ENCODE results near the gene GPAM. TPM values are rescaled to one million over a fixed set of nuclear protein-coding genes. Genes with fewer than 3 reads are reported as not detected.

Gene GPAM
- total RNA-seq, 1 experiment from 2014 or later = 12.2 TPM

DNA sequence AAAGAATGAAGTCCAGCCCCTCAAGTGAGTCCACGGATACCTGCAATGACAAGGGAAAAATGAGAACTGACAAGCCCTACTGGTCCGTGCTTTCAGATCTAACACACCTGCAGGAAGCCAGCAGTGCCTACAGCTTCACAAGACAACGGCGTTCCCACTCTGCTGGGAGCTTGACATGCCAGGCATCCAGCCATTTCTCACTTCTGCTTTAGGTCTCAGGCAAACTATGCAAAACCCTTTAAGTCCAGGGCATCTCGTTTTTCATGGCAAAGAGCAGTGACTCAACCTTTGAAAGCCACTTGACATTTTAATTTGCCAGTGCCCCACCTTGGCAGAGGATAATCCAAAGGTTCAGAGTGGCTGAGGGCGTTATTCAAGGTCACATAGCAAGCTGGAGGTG, 49.1 kb upstream of the GPAM start (continued):
- TF ChIP-seq, protein P1, sequence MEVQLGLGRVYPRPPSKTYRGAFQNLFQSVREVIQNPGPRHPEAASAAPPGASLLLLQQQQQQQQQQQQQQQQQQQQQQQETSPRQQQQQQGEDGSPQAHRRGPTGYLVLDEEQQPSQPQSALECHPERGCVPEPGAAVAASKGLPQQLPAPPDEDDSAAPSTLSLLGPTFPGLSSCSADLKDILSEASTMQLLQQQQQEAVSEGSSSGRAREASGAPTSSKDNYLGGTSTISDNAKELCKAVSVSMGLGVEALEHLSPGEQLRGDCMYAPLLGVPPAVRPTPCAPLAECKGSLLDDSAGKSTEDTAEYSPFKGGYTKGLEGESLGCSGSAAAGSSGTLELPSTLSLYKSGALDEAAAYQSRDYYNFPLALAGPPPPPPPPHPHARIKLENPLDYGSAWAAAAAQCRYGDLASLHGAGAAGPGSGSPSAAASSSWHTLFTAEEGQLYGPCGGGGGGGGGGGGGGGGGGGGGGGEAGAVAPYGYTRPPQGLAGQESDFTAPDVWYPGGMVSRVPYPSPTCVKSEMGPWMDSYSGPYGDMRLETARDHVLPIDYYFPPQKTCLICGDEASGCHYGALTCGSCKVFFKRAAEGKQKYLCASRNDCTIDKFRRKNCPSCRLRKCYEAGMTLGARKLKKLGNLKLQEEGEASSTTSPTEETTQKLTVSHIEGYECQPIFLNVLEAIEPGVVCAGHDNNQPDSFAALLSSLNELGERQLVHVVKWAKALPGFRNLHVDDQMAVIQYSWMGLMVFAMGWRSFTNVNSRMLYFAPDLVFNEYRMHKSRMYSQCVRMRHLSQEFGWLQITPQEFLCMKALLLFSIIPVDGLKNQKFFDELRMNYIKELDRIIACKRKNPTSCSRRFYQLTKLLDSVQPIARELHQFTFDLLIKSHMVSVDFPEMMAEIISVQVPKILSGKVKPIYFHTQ (CRISPR knock-in tag; IDR thresholded peaks at IDR 0.05) = no peak
- TF ChIP-seq, protein P2, sequence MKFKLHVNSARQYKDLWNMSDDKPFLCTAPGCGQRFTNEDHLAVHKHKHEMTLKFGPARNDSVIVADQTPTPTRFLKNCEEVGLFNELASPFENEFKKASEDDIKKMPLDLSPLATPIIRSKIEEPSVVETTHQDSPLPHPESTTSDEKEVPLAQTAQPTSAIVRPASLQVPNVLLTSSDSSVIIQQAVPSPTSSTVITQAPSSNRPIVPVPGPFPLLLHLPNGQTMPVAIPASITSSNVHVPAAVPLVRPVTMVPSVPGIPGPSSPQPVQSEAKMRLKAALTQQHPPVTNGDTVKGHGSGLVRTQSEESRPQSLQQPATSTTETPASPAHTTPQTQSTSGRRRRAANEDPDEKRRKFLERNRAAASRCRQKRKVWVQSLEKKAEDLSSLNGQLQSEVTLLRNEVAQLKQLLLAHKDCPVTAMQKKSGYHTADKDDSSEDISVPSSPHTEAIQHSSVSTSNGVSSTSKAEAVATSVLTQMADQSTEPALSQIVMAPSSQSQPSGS (CRISPR knock-in tag; IDR thresholded peaks at IDR 0.05; ENCODE audit: borderline replicate concordance, low read depth) = no peak
- TF ChIP-seq, protein P3, sequence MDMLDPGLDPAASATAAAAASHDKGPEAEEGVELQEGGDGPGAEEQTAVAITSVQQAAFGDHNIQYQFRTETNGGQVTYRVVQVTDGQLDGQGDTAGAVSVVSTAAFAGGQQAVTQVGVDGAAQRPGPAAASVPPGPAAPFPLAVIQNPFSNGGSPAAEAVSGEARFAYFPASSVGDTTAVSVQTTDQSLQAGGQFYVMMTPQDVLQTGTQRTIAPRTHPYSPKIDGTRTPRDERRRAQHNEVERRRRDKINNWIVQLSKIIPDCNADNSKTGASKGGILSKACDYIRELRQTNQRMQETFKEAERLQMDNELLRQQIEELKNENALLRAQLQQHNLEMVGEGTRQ (CRISPR knock-in tag; IDR thresholded peaks at IDR 0.05) = no peak
- TF ChIP-seq, protein P4, sequence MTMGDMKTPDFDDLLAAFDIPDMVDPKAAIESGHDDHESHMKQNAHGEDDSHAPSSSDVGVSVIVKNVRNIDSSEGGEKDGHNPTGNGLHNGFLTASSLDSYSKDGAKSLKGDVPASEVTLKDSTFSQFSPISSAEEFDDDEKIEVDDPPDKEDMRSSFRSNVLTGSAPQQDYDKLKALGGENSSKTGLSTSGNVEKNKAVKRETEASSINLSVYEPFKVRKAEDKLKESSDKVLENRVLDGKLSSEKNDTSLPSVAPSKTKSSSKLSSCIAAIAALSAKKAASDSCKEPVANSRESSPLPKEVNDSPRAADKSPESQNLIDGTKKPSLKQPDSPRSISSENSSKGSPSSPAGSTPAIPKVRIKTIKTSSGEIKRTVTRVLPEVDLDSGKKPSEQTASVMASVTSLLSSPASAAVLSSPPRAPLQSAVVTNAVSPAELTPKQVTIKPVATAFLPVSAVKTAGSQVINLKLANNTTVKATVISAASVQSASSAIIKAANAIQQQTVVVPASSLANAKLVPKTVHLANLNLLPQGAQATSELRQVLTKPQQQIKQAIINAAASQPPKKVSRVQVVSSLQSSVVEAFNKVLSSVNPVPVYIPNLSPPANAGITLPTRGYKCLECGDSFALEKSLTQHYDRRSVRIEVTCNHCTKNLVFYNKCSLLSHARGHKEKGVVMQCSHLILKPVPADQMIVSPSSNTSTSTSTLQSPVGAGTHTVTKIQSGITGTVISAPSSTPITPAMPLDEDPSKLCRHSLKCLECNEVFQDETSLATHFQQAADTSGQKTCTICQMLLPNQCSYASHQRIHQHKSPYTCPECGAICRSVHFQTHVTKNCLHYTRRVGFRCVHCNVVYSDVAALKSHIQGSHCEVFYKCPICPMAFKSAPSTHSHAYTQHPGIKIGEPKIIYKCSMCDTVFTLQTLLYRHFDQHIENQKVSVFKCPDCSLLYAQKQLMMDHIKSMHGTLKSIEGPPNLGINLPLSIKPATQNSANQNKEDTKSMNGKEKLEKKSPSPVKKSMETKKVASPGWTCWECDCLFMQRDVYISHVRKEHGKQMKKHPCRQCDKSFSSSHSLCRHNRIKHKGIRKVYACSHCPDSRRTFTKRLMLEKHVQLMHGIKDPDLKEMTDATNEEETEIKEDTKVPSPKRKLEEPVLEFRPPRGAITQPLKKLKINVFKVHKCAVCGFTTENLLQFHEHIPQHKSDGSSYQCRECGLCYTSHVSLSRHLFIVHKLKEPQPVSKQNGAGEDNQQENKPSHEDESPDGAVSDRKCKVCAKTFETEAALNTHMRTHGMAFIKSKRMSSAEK (CRISPR knock-in tag; IDR thresholded peaks at IDR 0.05; ENCODE audit: borderline replicate concordance) = no peak
- TF ChIP-seq ZNF232 (CRISPR knock-in tag; IDR thresholded peaks at IDR 0.05) = no peak
- TF ChIP-seq, protein P5, sequence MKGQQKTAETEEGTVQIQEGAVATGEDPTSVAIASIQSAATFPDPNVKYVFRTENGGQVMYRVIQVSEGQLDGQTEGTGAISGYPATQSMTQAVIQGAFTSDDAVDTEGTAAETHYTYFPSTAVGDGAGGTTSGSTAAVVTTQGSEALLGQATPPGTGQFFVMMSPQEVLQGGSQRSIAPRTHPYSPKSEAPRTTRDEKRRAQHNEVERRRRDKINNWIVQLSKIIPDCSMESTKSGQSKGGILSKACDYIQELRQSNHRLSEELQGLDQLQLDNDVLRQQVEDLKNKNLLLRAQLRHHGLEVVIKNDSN (CRISPR knock-in tag; IDR thresholded peaks at IDR 0.05) = no peak

DNA sequence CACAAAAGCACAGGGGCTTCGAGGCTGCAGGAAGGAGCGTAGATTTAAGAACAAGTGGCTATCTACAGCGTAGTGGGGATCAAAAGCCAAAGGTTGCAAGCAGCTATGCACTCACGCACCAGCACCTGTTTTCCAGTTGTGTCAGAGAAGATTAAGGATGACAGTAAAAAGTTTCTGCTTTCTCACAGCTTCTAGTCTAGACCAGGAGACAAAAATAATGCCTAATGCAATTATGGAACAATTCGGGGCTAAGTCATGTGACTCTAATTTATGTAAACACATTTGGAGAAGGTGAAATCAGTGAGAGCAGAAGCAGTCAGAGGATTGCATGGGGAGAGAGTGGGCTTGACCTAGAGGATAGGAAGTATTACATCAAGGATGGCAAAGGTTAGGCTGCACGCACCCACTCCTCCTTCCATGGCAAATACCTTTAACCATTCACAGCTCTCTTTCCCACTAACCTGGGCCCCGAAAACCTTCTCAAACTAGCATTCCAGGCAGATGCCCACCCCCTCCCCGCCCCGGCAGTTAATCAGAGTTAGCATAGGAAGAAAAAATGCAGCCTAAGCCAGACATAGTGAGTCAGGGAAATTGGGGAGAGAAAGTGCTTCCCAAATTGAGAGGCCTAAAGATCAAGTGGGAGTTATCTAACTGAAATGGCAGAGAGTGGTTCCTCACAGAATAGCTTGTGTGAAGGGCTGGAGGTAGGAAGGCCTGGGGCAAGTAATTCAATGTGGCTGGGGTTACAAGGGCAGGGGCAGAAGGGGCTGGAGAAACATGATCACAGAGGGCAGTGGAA, 48.2 kb upstream of the GPAM start:
- Mint-ChIP-seq H3K27ac (peak overlapping the region; percentile 7; the same call in 1 of the 2 replicates), H3K4me3 (no peak overlapping the region)
- TF ChIP-seq ETV6 (CRISPR knock-in tag; IDR thresholded peaks at IDR 0.05) (no peak), CREM (CRISPR knock-in tag; IDR thresholded peaks at IDR 0.05) (no peak), MYBL2 (CRISPR knock-in tag; IDR thresholded peaks at IDR 0.05) (no peak), TCF7 (CRISPR knock-in tag; IDR thresholded peaks at IDR 0.05; ENCODE audit: low read depth) (no peak), ZNF416 (CRISPR knock-in tag; IDR thresholded peaks at IDR 0.05) (no peak), PRRX2 (CRISPR knock-in tag; IDR thresholded peaks at IDR 0.05) (no peak), JAZF1 (CRISPR knock-in tag; IDR thresholded peaks at IDR 0.05) (no peak), TEAD1 (CRISPR knock-in tag; IDR thresholded peaks at IDR 0.05) (no peak)
- TF ChIP-seq, protein P6, sequence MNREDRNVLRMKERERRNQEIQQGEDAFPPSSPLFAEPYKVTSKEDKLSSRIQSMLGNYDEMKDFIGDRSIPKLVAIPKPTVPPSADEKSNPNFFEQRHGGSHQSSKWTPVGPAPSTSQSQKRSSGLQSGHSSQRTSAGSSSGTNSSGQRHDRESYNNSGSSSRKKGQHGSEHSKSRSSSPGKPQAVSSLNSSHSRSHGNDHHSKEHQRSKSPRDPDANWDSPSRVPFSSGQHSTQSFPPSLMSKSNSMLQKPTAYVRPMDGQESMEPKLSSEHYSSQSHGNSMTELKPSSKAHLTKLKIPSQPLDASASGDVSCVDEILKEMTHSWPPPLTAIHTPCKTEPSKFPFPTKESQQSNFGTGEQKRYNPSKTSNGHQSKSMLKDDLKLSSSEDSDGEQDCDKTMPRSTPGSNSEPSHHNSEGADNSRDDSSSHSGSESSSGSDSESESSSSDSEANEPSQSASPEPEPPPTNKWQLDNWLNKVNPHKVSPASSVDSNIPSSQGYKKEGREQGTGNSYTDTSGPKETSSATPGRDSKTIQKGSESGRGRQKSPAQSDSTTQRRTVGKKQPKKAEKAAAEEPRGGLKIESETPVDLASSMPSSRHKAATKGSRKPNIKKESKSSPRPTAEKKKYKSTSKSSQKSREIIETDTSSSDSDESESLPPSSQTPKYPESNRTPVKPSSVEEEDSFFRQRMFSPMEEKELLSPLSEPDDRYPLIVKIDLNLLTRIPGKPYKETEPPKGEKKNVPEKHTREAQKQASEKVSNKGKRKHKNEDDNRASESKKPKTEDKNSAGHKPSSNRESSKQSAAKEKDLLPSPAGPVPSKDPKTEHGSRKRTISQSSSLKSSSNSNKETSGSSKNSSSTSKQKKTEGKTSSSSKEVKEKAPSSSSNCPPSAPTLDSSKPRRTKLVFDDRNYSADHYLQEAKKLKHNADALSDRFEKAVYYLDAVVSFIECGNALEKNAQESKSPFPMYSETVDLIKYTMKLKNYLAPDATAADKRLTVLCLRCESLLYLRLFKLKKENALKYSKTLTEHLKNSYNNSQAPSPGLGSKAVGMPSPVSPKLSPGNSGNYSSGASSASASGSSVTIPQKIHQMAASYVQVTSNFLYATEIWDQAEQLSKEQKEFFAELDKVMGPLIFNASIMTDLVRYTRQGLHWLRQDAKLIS (CRISPR knock-in tag; IDR thresholded peaks at IDR 0.05; ENCODE audit: borderline replicate concordance) = no peak
- TF ChIP-seq, protein P7, sequence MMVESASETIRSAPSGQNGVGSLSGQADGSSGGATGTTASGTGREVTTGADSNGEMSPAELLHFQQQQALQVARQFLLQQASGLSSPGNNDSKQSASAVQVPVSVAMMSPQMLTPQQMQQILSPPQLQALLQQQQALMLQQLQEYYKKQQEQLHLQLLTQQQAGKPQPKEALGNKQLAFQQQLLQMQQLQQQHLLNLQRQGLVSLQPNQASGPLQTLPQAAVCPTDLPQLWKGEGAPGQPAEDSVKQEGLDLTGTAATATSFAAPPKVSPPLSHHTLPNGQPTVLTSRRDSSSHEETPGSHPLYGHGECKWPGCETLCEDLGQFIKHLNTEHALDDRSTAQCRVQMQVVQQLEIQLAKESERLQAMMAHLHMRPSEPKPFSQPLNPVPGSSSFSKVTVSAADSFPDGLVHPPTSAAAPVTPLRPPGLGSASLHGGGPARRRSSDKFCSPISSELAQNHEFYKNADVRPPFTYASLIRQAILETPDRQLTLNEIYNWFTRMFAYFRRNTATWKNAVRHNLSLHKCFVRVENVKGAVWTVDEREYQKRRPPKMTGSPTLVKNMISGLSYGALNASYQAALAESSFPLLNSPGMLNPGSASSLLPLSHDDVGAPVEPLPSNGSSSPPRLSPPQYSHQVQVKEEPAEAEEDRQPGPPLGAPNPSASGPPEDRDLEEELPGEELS (CRISPR knock-in tag; IDR thresholded peaks at IDR 0.05) = no peak
- TF ChIP-seq, protein P8, sequence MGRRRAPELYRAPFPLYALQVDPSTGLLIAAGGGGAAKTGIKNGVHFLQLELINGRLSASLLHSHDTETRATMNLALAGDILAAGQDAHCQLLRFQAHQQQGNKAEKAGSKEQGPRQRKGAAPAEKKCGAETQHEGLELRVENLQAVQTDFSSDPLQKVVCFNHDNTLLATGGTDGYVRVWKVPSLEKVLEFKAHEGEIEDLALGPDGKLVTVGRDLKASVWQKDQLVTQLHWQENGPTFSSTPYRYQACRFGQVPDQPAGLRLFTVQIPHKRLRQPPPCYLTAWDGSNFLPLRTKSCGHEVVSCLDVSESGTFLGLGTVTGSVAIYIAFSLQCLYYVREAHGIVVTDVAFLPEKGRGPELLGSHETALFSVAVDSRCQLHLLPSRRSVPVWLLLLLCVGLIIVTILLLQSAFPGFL (CRISPR knock-in tag; IDR thresholded peaks at IDR 0.05; ENCODE audit: borderline replicate concordance) = no peak

More for the DNA sequence above, 48.2 kb upstream of the GPAM start:
- no peaks in the 10 kb centered on the region; the same call in 1 of the 2 replicates for H3K27me3 Mint-ChIP-seq (ENCODE audit: low read depth)
- H3K9me3 Mint-ChIP-seq = peaks cover 9% of the 10 kb centered on the region
- peaks cover 33% of the 10 kb centered on the region for H3K4me1 Mint-ChIP-seq
- ChIA-PET CTCF (interaction anchor here (1.2 kb wide), 1 partner anchor 76 kb away, joined by 3 read pairs; no protein-coding TSS in a partner anchor), POLR2A (no interaction called here)
- DNase-seq (ENCODE audit: low spot score) (no peak), ATAC-seq (no peak)
- H3K36me3 Mint-ChIP-seq = no peaks in the 10 kb centered on the region

Data from WTC11 (cell line).